Cardiac muscle cell (in vitro differentiated cells and primary cell): ENCODE results near the gene CNTF. TPM values are rescaled to one million over a fixed set of nuclear protein-coding genes. Genes with fewer than 3 reads are reported as not detected.

Experiments used
- DNase-seq, 2 donors: peaks; one replicate each; pipeline versions ENCODE4 v3.0.0 to v3.0.0-alpha.2; 2010 to 2017; ENCODE audit warnings: low read depth in 1 of 2, low spot score in 1 of 2
- H3K27ac ChIP-seq: fragments of 200-600 bp; sonication (generic); 2 replicates; pipeline ENCODE4 v1.5.1; 2016
- H3K27me3 ChIP-seq: fragments of 200-600 bp; sonication (generic); 2 replicates; pipeline ENCODE4 v1.6.0; 2016; ENCODE audit warnings: control low read depth
- H3K36me3 ChIP-seq: fragments of 200-600 bp; sonication (generic); 2 replicates; pipeline ENCODE4 v1.5.1; 2016; ENCODE audit warnings: control low read depth
- H3K4me1 ChIP-seq: fragments of 200-600 bp; sonication (generic); 2 replicates; pipeline ENCODE4 v1.8.1; 2017; ENCODE audit warnings: low read depth, mild to moderate bottlenecking, mixed run types
- H3K4me3 ChIP-seq: fragments of 200-600 bp; sonication (generic); 2 replicates; pipeline ENCODE4 v1.5.1; 2016; ENCODE audit warnings: mild to moderate bottlenecking
- H3K9me3 ChIP-seq: fragments of 200-600 bp; sonication (generic); 2 replicates; pipeline ENCODE4 v1.5.1; 2017; ENCODE audit warnings: low read depth, mild to moderate bottlenecking, control low read depth
- CTCF ChIP-seq: IDR thresholded peaks from 2 replicates; pipeline ENCODE4 v1.5.1; 2012; ENCODE audit warnings: low read depth, mild to moderate bottlenecking, low read length
- polyA plus RNA-seq: library from polyadenylated mRNA; unstranded; fragments of >200 nt; fragmentation: Nextera tagmentation; extraction: Ambion mirVana; gene quantifications from 2 replicates; pipeline ENCODE4 v1.2.1, GENCODE V29; 2016
- total RNA-seq: library from RNA; depleted of rRNA; stranded (reverse); fragments of >200 nt; gene quantifications from 2 replicates; pipeline ENCODE4 v1.2.3, GENCODE V29; 2016

The CNTF gene
- total and polyA plus RNA-seq, 2 experiments from 2014 or later = 0.23 to 0.33 TPM

GRCh38 chr11:58577555-58578135 is 44.8 kb upstream of the CNTF start:
- no peak for TF ChIP-seq CTCF
- Histone ChIP-seq H3K9me3 (no peaks in the 10 kb centered on the region), H3K27ac (peak overlapping the region; percentile 100), H3K36me3 (no peaks in the 10 kb centered on the region), H3K27me3 (no peaks in the 10 kb centered on the region), H3K4me1 (peaks cover 17% of the 10 kb centered on the region), H3K4me3 (peak overlapping the region; percentile 78)
- DNase-seq = peak; percentile 58 to 81

- TF ChIP-seq CTCF = no peak
- peak; percentile 98 to 99 for DNase-seq
- no peaks in the 10 kb centered on the region for H3K36me3 ChIP-seq
- no peaks in the 10 kb centered on the region for H3K9me3 ChIP-seq
- H3K27ac ChIP-seq = peak overlapping the region; percentile 100
- H3K27me3 ChIP-seq = no peaks in the 10 kb centered on the region
- peak overlapping the region; percentile 78 for H3K4me3 ChIP-seq
- peaks cover 15% of the 10 kb centered on the region for H3K4me1 ChIP-seq
These were observed 44.3 kb upstream of the CNTF start for GRCh38 chr11:58578136-58578634.

GRCh38 chr11:58578635-58579191 is 43.8 kb upstream of the CNTF start, which contains the start of gene ZFP91:
Gene ZFP91 (plus strand): TSS chr11:58579063. CDS start chr11:58579282, 219 bp downstream.
- DNase-seq = peak; percentile 99
- TF ChIP-seq CTCF = no peak
- no peaks in the 10 kb centered on the region for H3K27me3 ChIP-seq
- peaks cover 9% of the 10 kb centered on the region for H3K4me1 ChIP-seq
- H3K4me3 ChIP-seq = peak within 1 kb of the TSS; percentile 78
- H3K9me3 ChIP-seq = no peaks in the 10 kb centered on the region
- peak within 1 kb of the TSS; percentile 100 for H3K27ac ChIP-seq
- no peaks in the 10 kb centered on the region for H3K36me3 ChIP-seq

- Histone ChIP-seq H3K27me3 (no peaks in the 10 kb centered on the region), H3K9me3 (no peaks in the 10 kb centered on the region), H3K27ac (peak overlapping the region; percentile 100), H3K4me1 (peaks cover 8% of the 10 kb centered on the region), H3K4me3 (peak overlapping the region; percentile 78), H3K36me3 (no peaks in the 10 kb centered on the region)
- TF ChIP-seq CTCF = peak; percentile 82
- DNase-seq = peak; percentile 94
These were observed 43.0 kb upstream of the CNTF start for GRCh38 chr11:58579192-58580129.

- H3K27ac ChIP-seq = peak overlapping the region; percentile 100
- no peak for DNase-seq
These were observed 42.2 kb upstream of the CNTF start for GRCh38 chr11:58580311-58580710.

More at GRCh38 chr11:58580311-58580710, 42.2 kb upstream of the CNTF start:
- no peaks in the 10 kb centered on the region for H3K36me3 ChIP-seq
- peaks cover 8% of the 10 kb centered on the region for H3K4me1 ChIP-seq
- H3K4me3 ChIP-seq = peak overlapping the region; percentile 78
- H3K27me3 ChIP-seq = no peaks in the 10 kb centered on the region
- H3K9me3 ChIP-seq = no peaks in the 10 kb centered on the region
- TF ChIP-seq CTCF = no peak
